ENCODE results near the gene CKAP5.

DNA sequence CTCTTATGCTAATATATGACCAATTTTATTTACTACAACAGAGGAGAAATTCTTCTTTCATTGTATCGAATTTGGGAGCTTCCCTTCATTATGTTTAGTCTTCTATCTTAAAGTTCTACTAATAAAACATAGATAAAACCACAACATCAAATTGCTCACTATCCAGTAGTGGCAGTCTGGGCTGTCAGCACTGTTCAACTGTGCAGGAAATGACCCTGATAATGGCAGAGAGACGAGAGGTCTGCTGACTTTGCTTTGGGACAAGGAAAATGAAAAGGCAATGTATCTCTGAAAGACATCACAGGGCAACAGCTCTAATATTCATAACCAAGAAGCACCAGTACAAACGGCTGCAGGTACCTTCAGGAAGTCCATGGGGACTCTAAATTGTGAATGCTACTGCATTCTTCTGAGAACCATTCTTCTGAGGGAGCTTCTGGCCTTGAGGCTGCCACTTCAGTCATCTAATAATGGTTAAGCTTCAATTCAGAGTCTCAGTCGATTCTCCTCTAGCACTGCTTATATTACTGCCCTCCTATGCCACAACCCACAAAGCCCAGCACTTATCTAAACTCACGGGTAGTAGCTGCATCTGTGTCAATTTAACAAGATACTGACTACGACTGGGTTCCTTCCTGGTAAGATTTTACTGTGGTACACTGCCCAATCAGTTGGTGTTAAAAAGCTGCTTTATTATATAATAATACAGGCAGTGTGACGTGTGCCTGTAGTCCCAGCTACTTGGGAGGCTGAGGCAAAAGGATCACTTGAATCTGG lies 44.2 kb downstream of the CKAP5 start:
- TF ChIP-seq, protein P1, sequence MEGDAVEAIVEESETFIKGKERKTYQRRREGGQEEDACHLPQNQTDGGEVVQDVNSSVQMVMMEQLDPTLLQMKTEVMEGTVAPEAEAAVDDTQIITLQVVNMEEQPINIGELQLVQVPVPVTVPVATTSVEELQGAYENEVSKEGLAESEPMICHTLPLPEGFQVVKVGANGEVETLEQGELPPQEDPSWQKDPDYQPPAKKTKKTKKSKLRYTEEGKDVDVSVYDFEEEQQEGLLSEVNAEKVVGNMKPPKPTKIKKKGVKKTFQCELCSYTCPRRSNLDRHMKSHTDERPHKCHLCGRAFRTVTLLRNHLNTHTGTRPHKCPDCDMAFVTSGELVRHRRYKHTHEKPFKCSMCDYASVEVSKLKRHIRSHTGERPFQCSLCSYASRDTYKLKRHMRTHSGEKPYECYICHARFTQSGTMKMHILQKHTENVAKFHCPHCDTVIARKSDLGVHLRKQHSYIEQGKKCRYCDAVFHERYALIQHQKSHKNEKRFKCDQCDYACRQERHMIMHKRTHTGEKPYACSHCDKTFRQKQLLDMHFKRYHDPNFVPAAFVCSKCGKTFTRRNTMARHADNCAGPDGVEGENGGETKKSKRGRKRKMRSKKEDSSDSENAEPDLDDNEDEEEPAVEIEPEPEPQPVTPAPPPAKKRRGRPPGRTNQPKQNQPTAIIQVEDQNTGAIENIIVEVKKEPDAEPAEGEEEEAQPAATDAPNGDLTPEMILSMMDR (IDR thresholded peaks at IDR 0.05; ENCODE audit: low read depth, low read length, poor library complexity, severe bottlenecking): no peak
- TF ChIP-seq EZH2phosphoT487 (IDR thresholded peaks at IDR 0.05; ENCODE audit: borderline replicate concordance, low read length): no peak

Data from DOHH2 (cell line).